Measurements from ENCODE around the gene FIBP.

Gene FIBP

DNA sequence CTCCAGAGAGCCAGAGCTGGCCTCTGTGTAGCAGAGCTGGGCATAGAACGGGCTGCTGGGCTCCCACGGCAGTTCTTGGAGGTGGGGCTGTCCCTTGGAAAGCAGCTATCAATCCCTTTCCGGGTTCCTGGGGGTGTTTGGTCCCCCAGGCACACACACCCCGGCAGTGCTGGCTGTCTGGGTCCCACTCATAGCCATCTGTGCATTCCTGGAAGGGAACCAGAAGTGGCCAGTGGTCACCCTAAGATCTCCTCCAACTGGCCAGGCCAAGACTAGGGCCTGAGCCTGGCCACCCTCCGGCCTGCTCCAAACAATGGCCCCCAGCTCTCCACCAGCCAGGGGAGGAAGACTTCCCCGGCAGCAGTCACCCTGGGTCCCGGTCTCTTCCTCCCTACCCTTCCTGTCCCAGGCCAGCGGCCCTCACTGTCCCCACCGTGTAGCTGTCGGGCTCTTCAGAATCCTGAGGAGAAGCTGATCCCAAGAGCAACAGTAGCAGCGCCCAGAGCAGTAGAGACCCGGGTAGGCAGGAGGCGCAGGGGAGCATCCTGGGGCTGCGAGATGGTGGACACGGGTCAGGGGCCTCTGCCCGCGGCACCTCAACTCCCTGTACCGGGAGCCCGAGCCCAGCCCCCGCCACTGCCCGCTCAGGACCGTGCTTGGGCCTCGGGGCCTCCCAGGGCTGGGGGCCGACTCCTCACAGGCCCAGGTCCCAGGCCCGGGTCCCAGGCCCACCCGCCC lies 16.3 kb downstream of the FIBP start:
- no peak for DNase-seq (ENCODE audit: low read depth in 2 of 2, low spot score in 1 of 2)

DNA sequence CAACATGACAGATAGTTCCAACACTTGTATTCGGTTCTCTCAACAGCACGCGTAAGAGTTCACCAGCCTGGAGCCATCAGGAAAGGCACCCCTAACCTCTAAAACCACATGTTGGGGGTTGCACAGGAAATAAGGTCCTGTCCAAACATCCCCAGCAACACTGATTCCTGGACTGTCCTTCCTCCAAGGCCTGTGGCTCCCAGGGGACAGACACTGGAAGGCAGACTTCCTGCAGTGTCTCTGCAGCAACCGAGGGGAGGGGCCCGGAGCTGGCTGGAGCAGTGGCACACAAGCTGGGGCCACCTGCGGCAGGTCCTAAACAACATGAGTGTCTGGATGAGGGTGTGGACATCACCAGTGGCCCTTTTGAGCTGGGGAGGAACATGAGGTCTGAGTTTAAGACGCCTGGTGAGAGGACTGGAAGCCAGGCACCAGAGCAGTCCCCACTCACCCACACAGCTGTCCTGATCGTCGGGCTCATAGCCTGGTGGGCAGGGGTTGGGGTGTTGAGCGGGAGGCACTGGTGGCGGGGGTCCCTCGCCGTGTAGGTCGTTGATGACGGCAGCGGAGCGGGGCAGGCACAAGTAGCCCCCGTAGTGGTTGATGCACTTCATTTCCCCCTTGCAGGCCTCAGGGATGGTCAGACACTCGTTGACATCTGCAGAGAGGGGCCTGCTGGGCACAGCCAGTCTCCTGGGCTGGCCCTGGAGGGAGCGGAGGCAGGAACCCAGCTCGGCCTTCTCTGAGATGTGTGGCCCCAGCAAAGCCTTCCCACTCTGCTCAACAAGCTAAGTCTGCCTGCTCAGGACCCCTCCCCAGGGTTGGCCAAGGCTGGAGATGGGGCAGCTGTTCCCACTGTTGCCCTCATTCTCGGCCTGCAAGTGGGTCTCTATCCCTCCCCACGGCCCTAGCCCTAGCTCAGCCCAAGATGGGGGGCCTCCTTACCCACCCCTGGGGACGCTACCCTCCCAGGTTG lies 17.3 kb downstream of the FIBP start:
- no peak for DNase-seq (ENCODE audit: low read depth in 2 of 2, low spot score in 1 of 2)

GRCh38 chr11:65870307-65870658 lies 18.0 kb downstream of the FIBP start:
- DNase-seq (ENCODE audit: low read depth in 2 of 2, low spot score in 1 of 2), result no peak

- no peak for DNase-seq (ENCODE audit: low read depth in 2 of 2, low spot score in 1 of 2)
These were observed 18.5 kb downstream of the FIBP start for GRCh38 chr11:65869643-65870306.

DNA sequence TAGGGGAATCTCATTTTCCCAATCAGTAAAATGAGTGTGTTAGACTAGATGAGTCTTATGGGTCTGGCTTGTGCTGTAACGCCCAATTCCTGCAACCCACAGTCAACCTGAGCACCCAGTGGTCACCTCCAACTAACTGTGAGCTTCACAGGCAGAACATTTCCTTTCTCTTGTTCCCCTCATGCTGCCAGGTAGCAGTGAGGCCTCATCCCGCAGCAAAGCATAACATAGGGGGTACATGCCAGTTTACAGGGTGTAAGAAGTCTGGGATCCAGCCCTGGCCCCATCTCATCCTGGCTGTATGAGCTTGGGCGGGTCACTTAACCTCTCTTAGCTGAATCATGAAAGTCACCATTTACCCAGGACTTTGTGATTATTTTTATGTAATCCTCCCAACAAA lies 19.4 kb downstream of the FIBP start:
- no peak for DNase-seq (ENCODE audit: low read depth in 2 of 2, low spot score in 1 of 2)

- no peak for DNase-seq (ENCODE audit: low read depth in 2 of 2, low spot score in 1 of 2)
These were observed 20.1 kb downstream of the FIBP start for GRCh38 chr11:65868076-65868667.

DNA sequence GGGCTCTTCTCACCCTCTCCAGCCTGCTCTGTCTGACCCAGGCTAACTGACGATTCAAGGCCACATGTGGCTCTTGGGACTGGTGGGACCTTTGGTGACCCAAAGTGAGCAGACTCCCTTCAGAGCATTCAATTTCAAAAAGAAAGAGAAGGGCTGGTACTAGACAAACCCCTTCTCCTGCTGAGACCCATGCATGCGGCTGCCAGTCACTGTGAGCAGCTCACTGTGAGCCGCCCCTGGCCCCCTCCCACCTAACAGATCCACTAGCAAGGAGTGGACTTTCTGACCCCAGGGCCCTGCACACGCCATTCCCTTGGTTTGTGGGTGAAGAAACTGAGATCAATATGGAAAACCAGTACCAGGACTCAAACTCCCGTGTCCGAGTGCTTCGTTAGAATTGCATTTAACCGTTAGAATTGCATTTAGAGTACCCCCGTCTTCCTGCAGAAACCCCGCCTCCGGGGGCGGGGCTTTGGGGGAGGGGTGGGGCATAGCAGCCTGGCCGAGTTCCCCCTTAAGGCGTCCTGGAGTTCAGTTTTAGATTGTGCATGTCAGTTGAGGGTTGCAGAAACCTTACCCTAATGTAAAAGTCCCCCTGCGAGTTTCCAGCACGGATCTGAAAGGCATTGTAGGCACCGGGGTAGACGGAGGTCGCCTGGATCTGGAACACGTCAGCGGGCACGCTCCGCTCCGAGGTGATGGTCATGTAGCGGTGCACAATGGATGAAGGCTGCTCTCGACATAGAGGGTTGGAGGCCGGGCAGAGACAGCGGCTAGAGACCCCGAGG lies 20.8 kb downstream of the FIBP start:
- no peak for DNase-seq (ENCODE audit: low read depth in 2 of 2, low spot score in 1 of 2)

GRCh38 chr11:65866509-65867283 lies 21.6 kb downstream of the FIBP start:
- no peak for DNase-seq (ENCODE audit: low read depth in 2 of 2, low spot score in 1 of 2)

GRCh38 chr11:65865550-65866172 lies 22.6 kb downstream of the FIBP start:
- DNase-seq (ENCODE audit: low read depth in 2 of 2, low spot score in 1 of 2), result no peak

DNA sequence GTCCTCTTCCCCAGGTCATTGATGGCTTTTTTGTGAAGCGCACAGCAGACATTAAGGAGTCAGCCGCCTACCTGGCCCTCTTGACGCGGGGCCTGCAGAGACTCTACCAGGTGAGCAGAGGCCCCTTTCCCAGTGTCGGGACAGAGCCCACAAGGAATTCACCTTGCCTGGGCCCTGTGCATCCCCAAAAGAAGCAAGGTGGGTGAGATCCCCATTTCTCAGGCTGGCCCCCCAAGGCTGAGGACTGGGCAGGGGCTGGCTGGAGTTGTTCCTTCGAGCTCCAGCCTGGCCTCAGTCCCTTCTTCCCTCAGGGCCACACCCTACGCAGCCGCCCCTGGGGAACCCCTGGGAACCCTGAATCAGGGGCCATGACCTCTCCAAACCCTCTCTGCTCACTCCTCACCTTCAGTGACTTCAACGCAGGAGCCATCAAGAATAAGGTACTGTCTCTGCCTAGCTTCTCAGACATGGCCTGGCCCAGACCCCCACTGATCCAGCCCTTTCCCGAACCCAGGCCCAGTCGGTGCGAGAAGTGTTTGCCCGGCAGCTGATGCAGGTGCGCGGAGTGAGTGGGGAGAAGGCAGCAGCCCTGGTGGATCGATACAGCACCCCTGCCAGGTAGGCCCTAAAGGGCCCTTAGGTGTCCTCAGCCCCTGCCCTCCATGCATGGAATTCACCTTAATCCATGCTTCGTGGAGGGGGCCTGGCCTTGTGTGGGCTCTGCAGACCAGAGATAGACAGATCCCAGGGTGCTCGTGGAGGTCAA lies 23.4 kb downstream of the FIBP start:
- DNase-seq (ENCODE audit: low read depth in 2 of 2, low spot score in 1 of 2), result no peak

DNA sequence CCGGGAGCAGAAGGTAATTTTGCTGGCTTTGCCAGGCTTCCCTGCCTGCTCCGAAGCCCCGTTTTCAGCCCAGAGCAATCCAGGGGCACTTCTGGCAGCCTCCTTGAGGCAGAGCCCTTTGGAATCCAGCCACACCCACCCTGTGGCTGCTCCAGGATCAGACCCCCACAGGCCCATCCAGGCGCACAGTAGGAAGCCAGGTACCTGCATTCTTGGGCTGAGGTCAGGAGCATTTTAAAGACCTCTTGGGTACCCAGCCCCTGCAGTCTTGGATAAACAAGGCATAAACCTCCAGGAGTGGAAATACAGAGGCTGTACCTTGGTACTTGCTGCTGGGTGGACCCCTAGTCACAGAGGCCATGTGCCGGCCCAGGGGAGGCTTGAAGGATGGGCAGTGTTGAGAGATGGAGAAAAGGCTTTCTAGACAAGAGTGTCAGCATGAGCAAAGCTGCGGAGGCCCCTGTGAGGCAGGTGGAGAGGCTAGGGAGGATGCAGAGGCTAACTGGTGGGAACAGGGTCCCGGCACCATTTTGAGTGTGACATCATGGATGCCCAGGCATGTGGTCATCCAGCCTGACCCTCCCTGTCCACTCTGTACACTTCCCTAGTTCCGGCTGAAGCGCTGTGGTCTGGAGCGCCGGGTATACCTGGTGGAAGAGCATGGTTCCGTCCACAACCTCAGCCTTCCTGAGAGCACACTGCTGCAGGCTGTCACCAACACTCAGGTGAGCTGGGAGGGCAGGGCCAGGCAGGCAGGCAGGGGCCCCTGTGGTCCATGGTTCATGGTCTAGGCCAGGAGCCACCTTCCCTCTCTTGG lies 24.2 kb downstream of the FIBP start:
- no peak for DNase-seq (ENCODE audit: low read depth in 2 of 2, low spot score in 1 of 2)

DNA sequence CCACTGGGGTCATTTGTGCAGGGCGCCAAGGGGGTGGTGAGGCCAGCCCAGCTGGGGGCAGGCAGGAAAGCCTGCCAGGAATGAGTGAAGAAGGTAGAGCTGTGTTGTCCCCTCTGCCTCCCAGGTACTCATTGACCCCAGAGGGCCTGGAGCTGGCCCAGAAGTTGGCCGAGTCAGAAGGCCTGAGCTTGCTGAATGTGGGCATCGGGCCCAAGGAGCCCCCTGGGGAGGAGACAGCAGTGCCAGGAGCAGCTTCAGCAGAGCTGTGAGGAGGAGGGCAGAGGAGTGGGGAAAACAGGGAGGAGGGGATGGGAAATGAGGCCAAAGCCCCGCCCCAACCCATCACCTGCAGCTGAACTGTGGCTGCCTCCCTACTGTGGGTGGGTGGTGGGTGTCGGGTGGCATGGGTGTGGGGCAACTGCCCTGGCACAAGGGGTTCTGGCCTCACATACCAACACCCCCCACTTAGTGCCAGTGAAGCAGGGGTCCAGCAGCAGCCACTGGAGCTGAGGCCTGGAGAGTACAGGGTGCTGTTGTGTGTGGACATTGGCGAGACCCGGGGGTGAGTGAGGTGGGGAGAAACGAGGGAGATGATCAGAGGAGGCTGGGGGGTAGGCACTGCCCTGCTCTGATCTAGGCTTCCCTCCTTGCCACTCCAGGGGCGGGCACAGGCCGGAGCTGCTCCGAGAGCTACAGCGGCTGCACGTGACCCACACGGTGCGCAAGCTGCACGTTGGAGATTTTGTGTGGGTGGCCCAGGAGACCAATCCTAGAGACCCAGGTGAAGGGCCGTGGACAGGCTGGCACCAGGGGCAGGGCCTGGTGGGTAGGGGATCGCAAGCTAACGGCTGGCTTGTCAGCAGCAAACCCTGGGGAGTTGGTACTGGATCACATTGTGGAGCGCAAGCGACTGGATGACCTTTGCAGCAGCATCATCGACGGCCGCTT lies 25.1 kb downstream of the FIBP start:
- no peak for DNase-seq (ENCODE audit: low read depth in 2 of 2, low spot score in 1 of 2)

DNA sequence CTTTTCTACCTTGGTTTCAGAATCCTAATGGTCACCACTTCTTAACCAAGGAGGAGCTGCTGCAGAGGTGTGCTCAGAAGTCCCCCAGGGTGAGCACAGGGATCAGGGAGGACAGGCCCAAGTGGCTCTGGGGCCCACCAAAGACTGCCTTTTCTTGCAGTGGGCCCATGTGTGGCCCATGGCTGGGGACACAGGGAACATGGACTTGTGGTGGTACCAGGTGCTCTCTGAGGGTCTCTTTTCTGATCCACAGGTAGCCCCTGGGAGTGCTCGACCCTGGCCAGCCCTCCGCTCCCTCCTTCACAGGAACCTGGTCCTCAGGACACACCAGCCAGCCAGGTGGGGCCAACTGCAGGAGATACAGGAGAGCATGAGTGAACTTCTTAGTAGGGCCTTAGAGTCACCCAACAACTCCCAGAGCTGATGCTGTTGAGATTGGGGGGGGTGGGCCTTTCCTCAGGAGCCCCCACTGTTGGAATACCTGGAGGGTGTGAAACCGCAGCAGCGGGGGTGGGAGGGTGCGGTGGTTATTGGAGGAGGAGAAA lies 26.0 kb downstream of the FIBP start:
- no peak for DNase-seq (ENCODE audit: low read depth in 2 of 2, low spot score in 1 of 2)

DNA sequence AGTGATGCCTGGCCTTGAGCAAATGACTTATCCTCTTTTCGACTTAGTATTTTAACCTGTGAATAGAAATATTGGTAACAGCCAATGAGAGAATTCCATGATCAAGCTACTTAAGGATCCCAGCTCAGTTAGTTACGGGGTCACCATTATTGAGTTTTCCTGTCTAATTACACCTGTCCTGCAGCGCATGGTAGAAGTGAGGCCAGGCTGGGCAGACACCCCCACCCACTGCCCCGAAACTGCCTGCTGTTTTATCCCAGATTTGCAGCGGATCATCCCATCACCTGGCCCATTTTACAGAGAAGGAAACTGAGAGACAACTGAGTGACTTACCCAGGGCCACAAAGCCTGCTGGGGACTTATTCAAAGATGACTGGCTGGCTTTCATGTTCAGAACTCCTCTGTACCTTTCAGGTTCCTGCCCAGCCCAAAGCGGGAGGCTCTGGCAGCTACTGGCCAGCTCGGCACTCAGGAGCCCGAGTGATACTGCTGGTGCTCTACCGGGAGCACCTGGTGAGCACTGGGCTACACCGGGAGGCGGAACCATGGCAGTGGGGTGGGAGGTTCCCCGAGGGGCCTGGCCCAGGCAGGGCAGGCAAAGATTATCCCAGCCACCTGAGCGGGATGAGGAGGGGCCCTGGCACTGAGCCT lies 26.6 kb downstream of the FIBP start:
- DNase-seq (ENCODE audit: low read depth in 2 of 2, low spot score in 1 of 2), result no peak

GRCh38 chr11:65861165-65861505 lies 27.1 kb downstream of the FIBP start:
- DNase-seq (ENCODE audit: low read depth in 2 of 2, low spot score in 1 of 2), result no peak

Data from stimulated activated CD8-positive, alpha-beta memory T cell treated with anti-CD3 and anti-CD28 coated beads, Interleukin-4, amount 100 ng/mL, for 4 hours (primary cell).